Erythroblast (primary cell): ENCODE results near the gene TPP1.

Experiments used
- DNase-seq, 2 experiments: peaks; one replicate each; lab custom pipeline; 2025; lab: John Stamatoyannopoulos, UW
- GATA1 ChIP-seq: IDR thresholded peaks from 2 replicates; pipeline ENCODE4 v1.6.1; 2011; ENCODE audit warnings: low read depth, mild to moderate bottlenecking, control low read depth, low read length, moderate library complexity
- POLR2A ChIP-seq: IDR thresholded peaks from 2 replicates; pipeline ENCODE4 v1.6.1; 2011; ENCODE audit warnings: mild to moderate bottlenecking, low read length

The TPP1 gene

DNA sequence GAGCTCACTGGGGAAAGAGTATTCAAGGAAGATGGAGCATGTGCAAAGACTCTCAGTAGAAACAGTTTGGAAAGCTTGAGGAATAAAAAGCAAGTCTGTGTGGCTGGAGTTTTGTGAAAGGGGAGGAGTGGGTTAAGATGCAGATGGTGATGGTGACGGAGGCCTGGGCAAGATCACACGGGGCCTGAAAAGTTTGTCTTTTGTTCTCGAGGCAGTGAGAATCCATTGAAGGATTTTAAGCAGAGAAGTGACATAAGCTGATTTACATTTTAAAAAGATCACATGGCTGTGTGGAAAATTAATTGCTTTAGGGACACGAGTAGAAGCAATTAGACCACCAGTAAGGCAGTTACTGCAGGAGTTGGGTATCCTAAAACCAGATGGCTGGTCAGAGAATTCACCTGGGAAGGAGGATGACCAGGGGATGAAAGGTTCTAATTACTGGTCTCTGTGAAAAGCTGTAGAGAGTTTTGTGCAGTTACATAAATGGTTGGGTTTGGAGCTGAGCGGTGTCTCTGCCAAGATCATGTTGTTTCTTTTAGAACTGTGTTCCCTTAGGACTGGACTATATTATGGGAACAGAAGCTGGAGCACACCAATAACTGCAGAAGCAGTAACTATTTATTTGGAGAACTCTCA lies 22.9 kb downstream of the TPP1 start:
- TF ChIP-seq GATA1 (no peak), POLR2A (no peak)
- no peak for DNase-seq

DNA sequence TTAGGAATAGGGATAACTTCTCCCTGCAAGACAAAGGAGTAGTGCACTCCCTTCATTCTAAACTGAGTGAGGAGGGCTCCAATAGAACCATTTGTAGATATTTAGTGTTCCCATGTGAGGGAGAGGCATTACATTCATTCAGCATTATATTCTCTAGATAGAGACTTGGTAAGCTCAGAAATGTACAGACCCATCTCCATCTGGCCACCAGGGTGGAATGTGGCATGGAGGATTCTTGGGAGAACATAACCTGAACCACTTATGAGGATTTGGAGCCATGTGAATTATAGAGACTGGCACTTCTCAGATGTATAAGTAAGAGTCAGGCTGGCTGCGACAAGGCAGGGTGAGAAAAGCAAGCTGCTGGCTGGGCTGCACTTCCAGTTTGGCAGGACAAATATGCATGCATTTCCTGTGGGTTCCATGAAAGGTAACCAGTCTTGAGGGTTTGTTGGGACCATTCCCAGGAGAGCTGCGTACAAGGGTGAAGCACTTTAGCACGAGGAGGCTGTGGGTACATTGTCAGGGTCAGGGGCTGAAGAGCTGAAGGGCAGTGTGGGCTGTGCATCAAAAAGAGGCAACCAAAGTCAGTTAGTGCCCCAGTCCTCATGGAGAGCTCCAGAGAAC lies 25.0 kb downstream of the TPP1 start:
- no peak for DNase-seq
- TF ChIP-seq GATA1 (no peak), POLR2A (no peak)

DNA sequence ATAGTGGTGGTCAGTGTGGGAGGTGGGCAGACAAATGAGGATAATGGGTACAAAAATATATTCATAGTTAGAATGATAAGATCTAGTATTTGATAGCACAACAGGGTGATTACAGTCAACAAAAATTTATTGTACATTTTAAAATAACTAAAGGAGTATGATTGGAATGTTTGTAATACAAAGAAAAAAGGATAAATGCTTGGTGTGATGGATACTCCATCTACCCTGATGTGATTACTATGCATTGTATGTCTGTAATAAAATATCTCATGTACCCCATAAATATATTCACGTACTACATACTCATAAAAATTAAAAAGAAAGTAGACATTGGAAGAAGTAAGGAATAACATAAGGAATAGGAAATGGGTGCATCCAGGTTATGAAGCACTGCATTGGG lies 31.2 kb downstream of the TPP1 start:
- DNase-seq = no peak
- TF ChIP-seq POLR2A (no peak), GATA1 (no peak)

DNA sequence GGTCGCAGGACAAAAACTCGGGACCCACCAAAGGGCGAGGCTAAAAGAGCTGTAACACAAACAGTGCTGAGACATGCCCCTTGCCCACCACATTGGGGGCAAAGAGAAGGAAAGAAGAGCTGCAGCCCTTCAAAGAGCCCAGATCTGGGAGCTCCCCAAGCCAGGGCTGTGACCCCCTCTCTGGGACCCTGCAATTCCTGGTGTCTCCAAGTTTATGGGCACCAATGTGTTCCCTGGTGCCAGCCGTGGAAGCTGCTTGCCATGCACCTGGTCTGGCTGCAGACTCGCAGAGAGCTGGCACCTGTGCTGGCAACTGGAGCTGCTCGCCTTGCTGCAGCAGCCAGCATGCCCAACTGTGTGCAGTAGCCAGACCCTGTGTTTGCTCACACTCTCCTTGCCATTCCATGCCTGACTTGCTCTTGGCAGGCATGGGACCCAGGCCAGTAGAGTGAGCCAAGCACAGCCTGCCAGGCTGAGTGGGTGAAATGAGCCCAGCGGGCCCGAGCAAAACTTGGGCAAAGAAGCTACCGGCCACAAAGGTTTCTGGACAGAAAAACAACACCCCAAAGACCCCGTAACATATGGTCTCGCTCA lies 31.8 kb downstream of the TPP1 start:
- TF ChIP-seq GATA1 (no peak), POLR2A (no peak)
- no peak for DNase-seq

DNA sequence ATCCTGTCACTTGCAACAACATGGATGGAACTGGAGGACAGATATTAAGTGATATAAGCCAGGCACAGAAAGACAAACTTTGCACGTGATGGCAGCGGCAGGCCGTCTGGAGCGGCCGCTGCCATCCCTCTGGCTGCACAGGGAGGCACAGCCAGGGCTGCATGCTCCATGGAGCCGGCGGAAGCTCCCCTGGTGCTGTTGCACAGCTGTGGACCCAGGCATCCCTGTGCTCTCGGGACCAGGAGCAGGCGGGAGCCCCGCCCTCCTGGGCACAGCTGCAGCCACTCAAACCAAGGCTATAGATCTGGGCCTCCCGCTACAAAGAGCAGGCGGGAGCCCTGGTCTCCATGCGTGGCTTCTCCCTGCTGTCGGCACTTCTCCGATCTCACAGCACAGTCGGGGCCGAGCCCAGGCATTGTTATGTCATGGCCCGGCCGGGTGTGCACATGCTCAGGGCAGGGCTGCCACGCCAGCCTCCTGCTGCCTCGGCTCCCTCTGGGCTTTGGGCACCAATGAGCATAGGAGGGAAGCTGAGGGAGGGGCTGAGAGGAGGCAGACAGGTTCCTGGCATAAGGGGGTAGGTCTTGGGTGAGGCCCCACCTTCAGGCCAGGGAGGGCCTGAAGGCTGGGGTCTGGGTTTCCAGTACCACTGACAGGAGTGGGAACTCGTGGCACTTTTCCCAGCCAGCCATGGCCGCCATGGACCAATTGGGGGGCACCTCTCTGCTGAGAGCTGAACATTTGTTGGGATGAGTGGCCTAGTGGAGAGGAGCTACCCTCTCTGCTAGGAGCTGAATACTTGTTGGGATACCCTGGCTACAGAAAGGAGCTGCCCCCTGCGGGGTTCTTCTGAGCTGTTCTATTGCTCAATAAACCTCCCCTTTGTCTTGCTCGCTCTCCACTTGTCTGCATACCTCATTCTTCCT lies 32.5 kb downstream of the TPP1 start:
- TF ChIP-seq POLR2A = no peak
- no peak for TF ChIP-seq GATA1
- no peak for DNase-seq

DNA sequence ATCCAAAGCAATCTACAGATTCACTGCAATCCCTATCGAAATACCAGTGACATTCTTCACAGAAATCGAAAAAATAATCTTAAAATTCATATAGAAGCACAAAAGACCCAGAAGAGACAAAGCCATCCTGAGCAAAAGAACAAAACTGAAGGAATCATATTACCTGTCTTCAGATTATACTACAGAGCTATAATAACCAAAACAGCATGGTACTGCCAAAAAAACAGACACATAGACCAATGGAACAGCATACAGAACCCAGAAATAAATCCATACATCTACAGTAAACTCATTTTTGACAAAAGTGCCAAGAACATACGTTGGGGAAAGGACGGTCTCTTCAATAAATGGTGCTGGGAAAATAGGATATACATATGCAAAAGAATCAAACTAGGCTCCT lies 34.7 kb downstream of the TPP1 start:
- TF ChIP-seq POLR2A = no peak
- no peak for TF ChIP-seq GATA1
- no peak for DNase-seq

DNA sequence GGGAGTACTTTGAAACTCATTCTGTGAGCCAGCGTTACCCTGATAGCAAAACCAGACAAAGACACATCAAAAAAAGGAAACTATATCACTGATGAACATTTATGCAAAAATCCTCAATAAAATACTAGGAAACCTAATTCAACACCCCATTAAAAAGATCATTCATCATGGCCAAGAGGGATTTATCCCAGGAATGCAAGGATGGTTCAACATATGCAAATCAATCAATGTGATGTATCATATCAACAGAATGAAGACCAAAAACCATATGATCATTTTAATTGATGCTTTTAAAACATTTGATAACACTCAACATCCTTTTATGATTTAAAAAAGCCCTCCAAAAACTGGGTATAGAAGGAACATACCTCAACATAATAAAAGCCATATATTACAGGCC lies 35.6 kb downstream of the TPP1 start:
- TF ChIP-seq GATA1 = no peak
- TF ChIP-seq POLR2A = no peak
- DNase-seq = peak in 1 of 2 experiments; percentile 25

DNA sequence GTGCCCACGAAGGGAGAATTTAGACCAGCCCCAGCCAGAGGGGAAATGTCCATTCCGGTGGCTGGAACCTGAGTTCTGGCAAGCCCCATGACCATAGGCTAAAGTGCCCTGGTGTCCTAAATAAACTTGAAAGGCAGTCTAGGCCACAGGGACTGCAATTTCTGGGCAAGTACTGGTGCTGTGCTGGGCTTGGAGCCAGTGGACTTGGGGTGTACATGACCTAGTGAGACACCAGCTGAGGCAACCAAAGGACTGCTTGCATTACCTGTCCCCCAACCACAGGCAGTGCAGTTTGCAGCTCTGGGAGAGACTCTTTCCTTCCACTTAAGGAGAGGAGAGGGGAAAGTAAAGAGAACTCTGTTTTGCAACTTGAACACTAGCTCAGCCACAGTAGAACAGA lies 39.5 kb downstream of the TPP1 start:
- DNase-seq = no peak
- TF ChIP-seq GATA1 (no peak), POLR2A (no peak)

DNA sequence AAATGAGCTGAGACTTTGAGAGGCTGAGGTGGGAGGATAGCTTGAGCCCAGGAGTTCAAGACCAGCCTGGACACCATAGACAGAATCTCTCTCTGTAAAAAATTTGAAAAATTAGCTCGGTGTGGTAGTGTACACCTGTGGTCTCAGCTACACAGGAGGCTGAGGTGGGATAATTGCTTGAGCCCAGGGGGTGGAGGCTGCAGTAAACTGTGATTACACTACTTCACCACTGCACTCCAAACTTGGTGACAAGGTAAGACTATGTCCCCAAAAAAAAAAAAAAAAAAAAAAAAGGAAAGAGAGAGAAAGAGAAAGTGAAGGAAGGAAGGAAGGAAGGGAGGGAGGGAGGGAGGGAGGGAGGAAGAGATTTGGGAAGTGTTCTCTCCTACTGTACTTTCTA lies 41.1 kb downstream of the TPP1 start:
- no peak for DNase-seq
- TF ChIP-seq GATA1 (no peak), POLR2A (no peak)

DNA sequence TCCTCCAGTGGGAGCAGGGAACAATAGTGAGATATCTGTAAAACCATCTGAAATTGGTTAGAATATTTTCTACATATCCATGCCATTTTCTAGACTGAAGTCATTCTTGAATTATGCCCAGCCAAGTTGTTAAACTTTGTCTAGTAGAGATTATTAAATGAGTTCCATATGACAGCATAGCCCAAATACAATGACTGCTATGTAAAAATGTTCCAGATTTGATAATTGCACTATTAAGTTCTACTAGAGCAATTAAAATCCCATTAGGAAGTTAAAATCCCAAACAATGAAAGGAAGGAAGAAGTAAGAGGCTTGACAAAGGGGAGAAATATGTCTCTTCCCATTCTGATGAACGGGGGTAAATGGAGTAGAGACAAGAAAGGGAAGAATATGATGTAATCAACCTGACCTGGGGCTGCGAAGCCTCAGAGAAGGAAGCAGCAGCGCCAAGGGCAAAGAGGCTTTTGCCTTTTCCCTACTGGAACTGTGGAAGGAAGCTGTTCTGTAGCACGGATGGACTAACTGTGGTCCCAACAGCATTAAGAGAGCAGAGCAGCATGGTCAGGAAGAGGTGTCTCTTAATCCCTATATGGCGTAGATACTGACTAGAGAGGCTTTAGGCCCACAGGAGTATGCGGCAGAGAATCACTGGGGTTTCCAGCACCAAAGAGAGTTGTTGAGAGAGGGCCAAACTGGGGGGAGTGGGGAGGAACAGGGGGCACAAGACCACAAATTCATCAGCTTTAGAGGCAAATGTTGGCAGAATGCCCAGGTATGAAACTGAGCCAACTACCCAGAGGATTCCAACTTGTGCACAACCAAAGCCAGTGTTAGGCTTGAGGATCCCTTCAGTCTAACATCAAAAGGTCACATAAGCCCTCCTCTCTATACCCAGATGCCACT lies 42.5 kb downstream of the TPP1 start:
- no peak for TF ChIP-seq POLR2A
- no peak for TF ChIP-seq GATA1
- DNase-seq = peak; percentile 35 to 59

DNA sequence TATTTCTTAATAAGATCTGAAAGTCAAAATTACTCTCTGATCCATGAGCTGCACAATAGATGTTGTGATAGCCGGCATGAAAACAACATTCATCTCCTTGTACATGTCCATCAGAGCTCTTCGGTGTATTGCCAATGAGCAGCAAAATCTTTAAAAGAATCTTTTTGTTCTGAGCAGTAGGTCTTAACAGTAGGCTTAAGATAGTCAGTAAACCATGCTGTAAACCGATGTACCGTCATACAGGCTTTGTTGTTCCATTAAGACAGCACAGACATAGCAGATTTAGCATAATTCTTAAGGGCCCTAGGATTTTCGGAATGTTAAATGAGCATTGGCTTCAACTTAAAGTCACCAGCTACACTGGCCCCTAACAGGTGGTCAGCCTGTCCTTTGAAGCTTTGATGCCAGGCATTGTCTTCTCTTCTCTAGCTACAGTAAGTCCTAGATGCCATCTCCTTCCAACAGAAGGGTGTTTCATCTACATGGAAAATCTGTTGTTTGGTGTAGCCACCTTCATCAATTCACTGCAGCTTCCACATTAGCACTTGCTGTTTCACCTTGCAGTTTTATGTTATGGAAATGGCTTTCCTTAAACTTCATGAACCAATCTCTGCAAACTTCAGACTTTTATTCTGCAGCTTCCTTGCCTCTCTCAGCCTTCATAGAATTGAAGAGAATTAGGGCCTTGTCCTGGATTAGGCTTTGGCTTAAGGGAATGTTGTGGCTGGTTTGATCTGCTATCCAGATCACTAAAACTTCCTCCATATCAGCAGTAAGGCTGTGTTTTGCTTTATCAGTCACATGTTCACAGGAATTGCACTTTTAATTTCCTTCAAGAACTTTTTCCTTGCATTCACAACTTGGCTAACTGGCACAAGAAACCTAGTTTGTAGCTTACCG lies 44.2 kb downstream of the TPP1 start:
- TF ChIP-seq POLR2A = no peak
- TF ChIP-seq GATA1 = no peak
- no peak for DNase-seq

DNA sequence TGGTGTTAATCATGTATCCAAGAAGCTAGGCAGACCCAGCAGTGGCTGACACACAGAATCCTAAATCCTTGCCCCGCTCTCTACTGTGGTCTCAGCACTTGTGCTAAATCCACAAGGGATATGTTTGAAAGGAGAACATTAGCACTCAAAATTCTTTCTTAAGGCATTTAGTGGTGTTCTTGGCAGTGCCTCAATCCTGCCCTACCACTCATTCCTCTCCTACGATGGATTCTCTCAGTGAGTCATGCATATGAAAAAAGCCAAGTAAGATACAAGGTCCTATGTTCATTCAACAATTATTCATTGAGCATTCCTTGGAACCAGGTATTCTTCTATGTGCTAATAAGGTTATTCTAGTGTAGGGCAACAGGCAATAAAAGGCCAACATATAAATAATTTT lies 47.0 kb downstream of the TPP1 start:
- no peak for DNase-seq
- TF ChIP-seq POLR2A (no peak), GATA1 (no peak)
